GM21423 (cell line): Measurements from ENCODE around the gene GRIN2D.

ENCODE experiments used
- ATAC-seq: cut with Tn5 transposase; IDR thresholded peaks from one replicate; pipeline ENCODE4 v1.9.1; 2021; ENCODE audit warnings: mild to moderate bottlenecking, moderate library complexity; ENCODE audit not compliant: unreplicated experiment

GRIN2D gene

GRCh38 chr19:48393559-48394330 is at the start of gene GRIN2D:
Gene GRIN2D (plus strand): TSS chr19:48393668. CDS start chr19:48398393, 4,725 bp downstream.
- ATAC-seq = no peak

DNA sequence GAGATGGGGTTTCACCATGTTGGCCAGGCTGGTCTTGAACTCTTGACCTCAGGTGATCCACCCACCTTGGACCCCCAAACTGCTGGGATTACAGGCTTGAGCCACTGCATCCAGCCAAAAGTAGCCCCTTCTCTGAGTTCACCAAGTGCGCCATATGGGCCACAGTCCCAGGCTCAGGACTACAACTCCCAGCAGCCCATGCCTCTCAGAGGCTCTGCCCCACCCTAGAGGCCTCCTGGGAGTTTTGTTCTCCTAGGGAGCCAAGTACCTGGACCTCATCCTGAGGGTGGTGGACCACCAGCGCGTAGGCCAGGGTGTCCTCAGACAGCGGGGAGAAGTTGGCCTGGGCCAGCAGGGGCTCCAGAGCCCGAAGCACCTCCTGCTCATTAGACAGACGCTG is 48.6 kb upstream of the GRIN2D start:
- no peak for ATAC-seq

GRCh38 chr19:48346191-48346590 is 47.3 kb upstream of the GRIN2D start:
- no peak for ATAC-seq

DNA sequence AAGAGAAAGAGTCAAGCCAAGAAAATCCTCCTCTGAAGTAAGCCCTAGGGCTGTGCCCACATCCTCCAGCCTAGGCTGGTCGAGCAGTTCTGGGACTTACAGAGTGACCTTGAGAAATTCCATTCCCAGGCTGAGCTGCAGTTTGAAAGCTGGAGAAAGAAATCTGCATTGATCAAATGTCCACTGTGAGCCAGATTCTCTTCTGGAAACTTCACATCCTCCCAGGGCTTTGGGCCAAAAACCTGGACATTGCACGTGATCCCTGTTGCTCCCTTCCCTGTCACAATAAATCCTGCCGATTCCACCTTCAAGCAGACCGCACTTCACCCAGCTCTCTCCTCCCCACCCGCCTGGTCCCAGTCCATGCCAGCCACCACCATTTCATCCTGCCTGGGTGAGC is 45.4 kb upstream of the GRIN2D start:
- no peak for ATAC-seq

- no peak for ATAC-seq
Observed at GRCh38 chr19:48348737-48349136, 44.7 kb upstream of the GRIN2D start.

DNA sequence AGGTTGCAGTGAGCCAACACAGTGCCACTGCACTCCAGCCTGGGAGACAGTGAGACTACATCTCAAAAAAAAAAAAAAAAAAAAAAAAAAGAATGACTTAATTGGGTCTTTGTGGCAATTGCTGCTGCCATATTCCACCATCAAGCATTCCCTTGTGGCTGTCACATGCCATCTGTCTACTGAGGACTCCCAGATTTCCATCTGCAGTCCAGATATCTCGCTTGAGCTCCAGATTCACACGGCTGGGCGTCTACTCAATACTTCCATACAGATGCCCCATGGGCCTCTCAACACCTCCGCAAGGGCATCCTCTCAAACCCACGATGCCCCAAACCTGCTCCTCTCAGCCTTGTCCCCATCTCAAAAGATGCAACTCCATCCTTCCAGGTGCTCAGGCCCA is 42.6 kb upstream of the GRIN2D start:
- ATAC-seq = no peak

GRCh38 chr19:48351341-48351752 is 42.1 kb upstream of the GRIN2D start:
- no peak for ATAC-seq

DNA sequence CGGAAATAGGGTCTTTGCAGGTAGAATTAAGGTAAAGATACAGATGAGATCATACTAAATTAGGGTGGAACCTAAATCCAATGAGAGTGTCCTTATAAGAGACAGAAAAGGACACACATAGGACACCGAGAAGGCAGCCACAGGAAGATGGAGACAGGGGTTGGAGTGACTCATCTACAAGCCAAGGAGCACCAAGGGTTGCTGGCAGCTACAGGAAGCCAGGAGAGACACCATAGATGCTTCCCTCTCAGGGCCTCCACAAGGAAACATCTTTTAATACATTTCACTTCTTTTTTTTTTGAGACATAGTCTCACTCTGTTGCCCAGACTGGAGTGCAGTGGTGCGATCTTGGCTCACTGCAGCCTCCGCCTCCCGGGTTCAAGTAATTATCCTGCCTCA is 39.8 kb upstream of the GRIN2D start:
- ATAC-seq = no peak

DNA sequence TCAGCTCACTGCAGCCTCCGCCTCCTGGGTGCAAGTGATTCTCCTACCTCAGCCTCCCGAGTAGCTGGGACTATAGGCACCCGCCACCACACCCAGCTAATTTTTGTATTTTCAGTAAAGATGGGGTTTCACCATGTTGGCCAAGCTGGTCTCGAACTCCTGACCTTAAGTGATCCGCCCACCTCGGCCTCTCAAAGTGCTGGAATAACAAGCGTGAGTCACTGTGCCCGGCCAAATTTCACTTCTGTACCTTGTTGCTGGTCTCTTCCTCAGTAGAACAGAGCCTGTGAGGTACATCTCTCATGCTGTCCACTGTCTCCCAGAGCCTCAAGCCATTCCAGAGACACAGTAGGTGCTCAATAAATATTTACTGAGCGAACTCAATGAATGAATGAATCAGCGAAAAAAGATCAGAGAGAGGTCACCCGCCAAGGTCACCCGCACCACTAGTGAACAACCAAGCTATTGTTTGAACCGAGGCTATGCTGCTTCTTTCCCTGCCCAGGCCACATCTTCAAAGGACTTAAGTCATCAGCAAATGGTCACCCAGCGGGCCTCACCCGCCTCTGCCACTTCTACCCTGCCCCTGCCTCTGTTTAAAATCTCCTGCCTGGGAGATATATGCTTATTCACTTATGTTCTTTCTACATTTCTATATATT is 39.0 kb upstream of the GRIN2D start:
- ATAC-seq = no peak

- ATAC-seq = no peak
Observed at GRCh38 chr19:48355365-48355954, 38.0 kb upstream of the GRIN2D start.

DNA sequence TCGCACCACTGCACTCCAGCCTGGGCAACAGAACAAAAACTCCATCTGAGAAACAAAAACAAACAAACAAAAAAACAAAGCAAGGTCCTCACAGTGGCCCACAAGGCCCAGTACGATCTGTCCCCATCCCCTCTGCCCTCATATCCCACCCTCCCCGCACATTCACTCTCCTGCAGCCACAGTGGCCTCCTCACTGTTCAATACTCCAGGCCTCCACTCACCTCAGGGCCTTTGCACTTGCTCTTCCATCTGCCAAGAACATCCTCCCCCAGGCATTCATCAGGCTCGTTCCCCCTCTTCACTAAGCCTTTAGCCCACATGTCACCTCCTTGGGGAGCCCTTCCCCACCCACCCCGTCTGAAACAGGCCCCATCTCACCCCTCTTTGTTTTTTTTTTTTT is 34.3 kb upstream of the GRIN2D start:
- no peak for ATAC-seq

- ATAC-seq = no peak
Observed at GRCh38 chr19:48361912-48362311, 31.6 kb upstream of the GRIN2D start.

- ATAC-seq = peak; percentile 43
Observed at GRCh38 chr19:48362716-48363499, 30.6 kb upstream of the GRIN2D start.

- ATAC-seq = peak; percentile 9
Observed at GRCh38 chr19:48363500-48363809, 30.0 kb upstream of the GRIN2D start.

DNA sequence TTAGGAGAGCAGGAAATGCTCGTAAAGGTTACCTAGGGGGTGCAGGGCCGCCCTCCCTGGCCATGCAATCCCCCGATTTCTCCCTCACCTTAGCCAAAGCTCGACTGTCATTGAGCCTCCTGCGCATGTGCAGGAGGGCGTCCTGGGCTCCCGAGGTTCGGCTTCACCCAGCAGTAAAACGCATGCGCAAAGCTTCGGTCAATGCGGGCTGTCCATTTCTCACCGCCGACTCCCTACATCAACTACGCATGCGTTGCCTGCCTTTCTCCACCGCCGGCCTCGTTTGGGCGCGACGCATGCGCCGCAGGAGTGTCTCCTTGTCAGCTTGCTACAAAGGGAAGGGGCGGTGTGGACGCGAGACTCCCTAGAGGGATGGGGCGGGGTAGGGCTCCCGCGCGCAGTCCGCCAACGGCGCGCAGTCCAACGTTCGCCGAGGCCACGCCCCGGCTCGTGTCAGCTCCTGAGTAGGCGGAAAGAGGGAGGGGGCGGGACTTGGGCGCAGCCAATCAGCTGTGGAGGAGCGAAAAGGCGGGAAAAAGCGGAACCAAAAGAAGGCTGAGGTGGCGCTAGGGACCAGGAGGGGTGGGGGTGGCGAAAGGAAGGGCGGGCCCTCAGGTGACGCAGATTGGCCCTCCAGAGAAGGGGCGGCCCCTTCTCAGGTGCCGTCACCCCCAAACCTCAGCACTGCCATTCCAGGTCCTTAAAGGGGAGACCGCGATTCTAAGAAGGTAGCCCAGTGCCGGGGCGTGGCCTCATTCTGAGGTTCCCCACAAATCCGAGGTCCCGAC is 29.5 kb upstream of the GRIN2D start, which contains the start of the genes SYNGR4 and TMEM143:
SYNGR4 (plus strand) TSS at position 558 of the 788 bp plus-strand sequence. CDS start 1,476 bp downstream, outside the sequence.
TMEM143 (minus strand) TSS at position 131 of the 788 bp plus-strand sequence; CDS start at position 111, 20 bp downstream.
- ATAC-seq = peak; percentile 86

DNA sequence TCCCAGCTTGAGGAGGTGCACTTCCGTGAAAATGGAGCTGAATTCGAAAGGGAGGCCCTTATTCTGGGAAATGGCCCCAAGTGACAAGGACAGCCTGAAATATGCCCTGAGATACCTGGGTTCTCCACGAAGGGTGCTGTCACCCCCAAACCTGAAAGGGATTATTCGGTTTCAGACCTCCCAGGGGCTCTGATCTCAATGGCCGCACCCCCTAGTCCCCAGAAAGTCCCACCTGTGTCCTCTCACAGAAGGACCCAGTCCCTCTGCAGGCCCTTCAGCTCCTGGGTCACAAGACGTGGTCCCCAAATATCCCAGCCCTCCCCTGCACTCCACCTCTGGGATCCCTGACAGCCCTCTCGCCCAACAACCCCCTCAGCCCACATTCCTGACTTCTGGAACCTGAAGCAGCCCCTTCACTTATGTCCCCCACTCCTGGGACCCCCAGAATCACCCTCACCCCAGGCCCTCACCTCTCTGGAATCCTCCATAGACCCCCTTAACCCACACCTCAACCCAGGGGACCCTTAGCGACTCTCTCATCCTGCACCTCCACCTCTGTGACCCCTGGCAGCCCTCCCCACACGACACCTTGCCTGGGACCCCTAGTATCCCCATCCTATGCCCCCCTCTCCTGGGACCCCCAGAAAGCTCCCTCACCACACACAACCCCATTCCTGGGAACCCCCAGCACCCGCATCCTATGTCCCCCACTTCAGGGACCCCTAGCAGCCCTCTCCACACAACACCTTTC is 28.7 kb upstream of the GRIN2D start:
- no peak for ATAC-seq

- ATAC-seq = no peak
Observed at GRCh38 chr19:48365602-48366001, 27.9 kb upstream of the GRIN2D start.

- ATAC-seq = no peak
Observed at GRCh38 chr19:48367855-48368254, 25.6 kb upstream of the GRIN2D start.

DNA sequence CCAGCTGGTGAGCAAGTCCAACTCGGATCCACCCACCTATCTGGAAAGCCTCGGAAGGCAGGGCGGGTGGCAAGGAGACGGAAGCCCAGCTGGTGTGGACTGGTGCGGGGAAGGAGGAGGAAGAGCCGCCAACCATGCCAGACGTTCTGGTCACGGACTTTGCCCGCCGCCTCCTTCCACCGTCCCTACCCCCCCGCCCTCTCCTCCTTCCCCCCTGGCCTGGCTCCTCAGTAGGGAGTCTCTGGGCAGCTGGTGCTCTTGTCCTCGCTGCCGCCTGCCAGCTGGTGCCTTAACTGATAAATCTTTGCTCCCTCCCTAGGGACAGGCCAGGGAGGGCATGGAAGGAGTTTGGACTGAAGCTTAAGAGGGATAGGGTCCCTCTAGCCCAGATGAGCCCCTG is 24.5 kb upstream of the GRIN2D start:
- no peak for ATAC-seq

DNA sequence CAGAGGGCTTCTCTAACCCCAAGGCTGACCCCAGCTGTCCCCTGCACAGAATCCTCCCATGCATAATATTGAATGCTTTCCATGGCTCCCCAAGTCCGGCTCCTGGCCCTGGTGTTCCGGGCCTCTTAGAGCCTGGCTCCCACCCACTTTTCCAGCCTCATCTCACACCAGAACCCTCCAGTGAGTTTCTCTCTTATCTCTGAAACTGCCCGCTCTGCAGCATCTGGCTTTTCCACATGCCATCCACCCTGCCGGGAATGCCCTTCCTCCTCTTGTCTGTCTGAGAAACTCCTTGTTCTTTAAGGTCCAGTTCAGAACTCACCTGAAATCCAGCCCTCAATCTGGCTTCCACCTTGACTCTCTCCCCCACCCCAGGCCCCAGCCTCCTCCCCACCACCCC is 22.5 kb upstream of the GRIN2D start:
- no peak for ATAC-seq
